Stimulated activated CD4-positive, alpha-beta T cell treated with anti-CD3 and anti-CD28 coated beads, Interleukin-1b, Interleukin-23, amount 100 ng/mL, for 24 hours (primary cell): ENCODE data around the gene UTP3.
A peak's percentile ranks its signal among the peaks of the same experiment; 100 is the strongest.
"Not testable (repeated sequence)": the region's sequence is repeated elsewhere in the genome, so short reads cannot be mapped to it uniquely, and the experiment has no call there.

Experiments used
- DNase-seq, 4 experiments: peaks; one replicate each; pipeline ENCODE4 v3.0.0-alpha.2; 2020; ENCODE audit warnings: low read depth in 4 of 4, low spot score in 1 of 4

UTP3 gene

GRCh38 chr4:70682142-70682541 lies 6.2 kb upstream of the UTP3 start:
- not testable (repeated sequence) for DNase-seq

- DNase-seq, result no peak
Measured at GRCh38 chr4:70687392-70687791, 940 bp upstream of the UTP3 start.

- DNase-seq, result peak in 1 of 4 experiments; percentile 16
Measured at GRCh38 chr4:70688795-70689231, 481 bp downstream of the UTP3 start.

- no peak for DNase-seq
Measured at GRCh38 chr4:70691661-70692060, 3.3 kb downstream of the UTP3 start.

- DNase-seq, result not testable (repeated sequence)
Measured at GRCh38 chr4:70694633-70695032, 6.3 kb downstream of the UTP3 start.

GRCh38 chr4:70698435-70698834 lies 10.1 kb downstream of the UTP3 start:
- not testable (repeated sequence) for DNase-seq

GRCh38 chr4:70700712-70701111 lies 12.4 kb downstream of the UTP3 start:
- DNase-seq, result no peak

- no peak for DNase-seq
Measured at GRCh38 chr4:70701271-70701670, 12.9 kb downstream of the UTP3 start.

GRCh38 chr4:70702592-70702991 lies 14.3 kb downstream of the UTP3 start:
- DNase-seq, result not testable (repeated sequence)

GRCh38 chr4:70703619-70704214 lies 15.4 kb downstream of the UTP3 start:
- no peak for DNase-seq

- DNase-seq, result peak in 2 of 4 experiments; percentile 27 to 48
Measured at GRCh38 chr4:70704215-70704930, 16.0 kb downstream of the UTP3 start.

GRCh38 chr4:70704931-70705182 lies 16.5 kb downstream of the UTP3 start:
- no peak for DNase-seq

- peak; percentile 45 to 64 (median 54) for DNase-seq
Measured at GRCh38 chr4:70705183-70706043, 17.1 kb downstream of the UTP3 start.

GRCh38 chr4:70706044-70706461 lies 17.7 kb downstream of the UTP3 start:
- DNase-seq, result no peak

GRCh38 chr4:70706516-70706915 lies 18.2 kb downstream of the UTP3 start:
- no peak for DNase-seq

- no peak for DNase-seq
Measured at GRCh38 chr4:70709611-70710205, 21.4 kb downstream of the UTP3 start.

- no peak for DNase-seq
Measured at GRCh38 chr4:70711599-70711998, 23.3 kb downstream of the UTP3 start.

GRCh38 chr4:70712150-70712549 lies 23.8 kb downstream of the UTP3 start:
- DNase-seq, result no peak

- DNase-seq, result no peak
Measured at GRCh38 chr4:70712604-70713452, 24.5 kb downstream of the UTP3 start.

- no peak for DNase-seq
Measured at GRCh38 chr4:70713453-70714078, 25.2 kb downstream of the UTP3 start.
